PC-3 (cell line): Measurements from ENCODE around the gene FOXM1.

Experiments
- CTCF ChIP-seq: fragments of 300-600 bp; sonication (generic); conservative IDR thresholded peaks from 2 replicates; pipeline ENCODE4 v1.5.1; 2017; ENCODE audit warnings: antibody characterized with exemption, low read depth, mild to moderate bottlenecking, low read length
- EZH2phosphoT487 ChIP-seq: fragments of 300-600 bp; sonication (generic); IDR thresholded peaks from 2 replicates; pipeline ENCODE4 v1.6.1; 2018; ENCODE audit warnings: mild to moderate bottlenecking, antibody characterized with exemption, low read length, borderline replicate concordance

GRCh38 chr12:2812290-2813213 lies 64.4 kb downstream of the FOXM1 start, which contains the start of gene ITFG2:
- TF ChIP-seq CTCF (no peak), EZH2phosphoT487 (no peak)
